ENCODE data around the gene MFAP4.

MFAP4 gene

GRCh38 chr17:19383681-19384470, 3.1 kb downstream of the MFAP4 start:
- DNase-seq: no peak

- DNase-seq: no peak
Observed at GRCh38 chr17:19382531-19383444, 4.2 kb downstream of the MFAP4 start.

- no peak for DNase-seq
Observed at GRCh38 chr17:19381741-19382444, 5.1 kb downstream of the MFAP4 start.

GRCh38 chr17:19381361-19381740, 5.6 kb downstream of the MFAP4 start:
- no peak for DNase-seq

GRCh38 chr17:19380481-19381301, 6.3 kb downstream of the MFAP4 start:
- DNase-seq: no peak

GRCh38 chr17:19379361-19380065, 7.5 kb downstream of the MFAP4 start:
- DNase-seq: no peak

GRCh38 chr17:19378416-19379360, 8.3 kb downstream of the MFAP4 start, which contains the start of gene MAPK7:
Gene MAPK7, plus strand, starts transcription at chr17:19378498. Its CDS starts 403 bp downstream, at chr17:19378901.
- no peak for DNase-seq

- peak; percentile 98 for DNase-seq
Observed at GRCh38 chr17:19377602-19378415, 9.2 kb downstream of the MFAP4 start.

GRCh38 chr17:19376811-19377210, 10.2 kb downstream of the MFAP4 start:
- DNase-seq: peak; percentile 41

- no peak for DNase-seq
Observed at GRCh38 chr17:19375732-19376131, 11.3 kb downstream of the MFAP4 start.

- DNase-seq: no peak
Observed at GRCh38 chr17:19374136-19374535, 12.9 kb downstream of the MFAP4 start.

GRCh38 chr17:19372866-19373504, 14.0 kb downstream of the MFAP4 start:
- DNase-seq: no peak

GRCh38 chr17:19372439-19372838, 14.6 kb downstream of the MFAP4 start:
- DNase-seq: no peak

GRCh38 chr17:19372011-19372370, 15.0 kb downstream of the MFAP4 start:
- no peak for DNase-seq

- DNase-seq: no peak
Observed at GRCh38 chr17:19371259-19372010, 15.6 kb downstream of the MFAP4 start.

GRCh38 chr17:19370493-19370960, 16.5 kb downstream of the MFAP4 start:
- no peak for DNase-seq

- DNase-seq: no peak
Observed at GRCh38 chr17:19369846-19370492, 17.0 kb downstream of the MFAP4 start.
